Uterus (tissue), 2 donors: Measurements from ENCODE around the gene IL21R.

Source experiments
- CTCF ChIP-seq, 4 experiments: fragments of 200-600 bp in 2 of 4; fragments of 450-650 bp in 2 of 4; sonication (generic) in 2 of 4; IDR thresholded peaks; one replicate each; pipeline ENCODE4 v1.5.1; 2016 to 2019; ENCODE audit warnings: antibody characterized with exemption in 4 of 4, mild to moderate bottlenecking in 2 of 4, moderate library complexity in 1 of 4
- POLR2A ChIP-seq, 2 donors: fragments of 450-650 bp; IDR thresholded peaks; one replicate each; pipeline ENCODE4 v1.6.1; 2016; ENCODE audit warnings: antibody characterized with exemption in 2 of 2, mild to moderate bottlenecking in 1 of 2, moderate library complexity in 1 of 2

GRCh38 chr16:27402569-27402963 is 592 bp downstream of the IL21R start:
- TF ChIP-seq POLR2A (IDR thresholded peaks at IDR 0.05) (no peak), CTCF (IDR thresholded peaks at IDR 0.05) (no peak)
